Stimulated activated CD8-positive, alpha-beta memory T cell treated with anti-CD3 and anti-CD28 coated beads, Interleukin-4, amount 100 ng/mL, for 4 hours (primary cell): ENCODE measurements around the gene PNMA1.

Experiments
- DNase-seq, 2 donors: peaks; one replicate each; pipeline ENCODE4 v3.0.0-alpha.2; 2020; ENCODE audit warnings: low read depth in 2 of 2, low spot score in 1 of 2

Gene PNMA1

DNA sequence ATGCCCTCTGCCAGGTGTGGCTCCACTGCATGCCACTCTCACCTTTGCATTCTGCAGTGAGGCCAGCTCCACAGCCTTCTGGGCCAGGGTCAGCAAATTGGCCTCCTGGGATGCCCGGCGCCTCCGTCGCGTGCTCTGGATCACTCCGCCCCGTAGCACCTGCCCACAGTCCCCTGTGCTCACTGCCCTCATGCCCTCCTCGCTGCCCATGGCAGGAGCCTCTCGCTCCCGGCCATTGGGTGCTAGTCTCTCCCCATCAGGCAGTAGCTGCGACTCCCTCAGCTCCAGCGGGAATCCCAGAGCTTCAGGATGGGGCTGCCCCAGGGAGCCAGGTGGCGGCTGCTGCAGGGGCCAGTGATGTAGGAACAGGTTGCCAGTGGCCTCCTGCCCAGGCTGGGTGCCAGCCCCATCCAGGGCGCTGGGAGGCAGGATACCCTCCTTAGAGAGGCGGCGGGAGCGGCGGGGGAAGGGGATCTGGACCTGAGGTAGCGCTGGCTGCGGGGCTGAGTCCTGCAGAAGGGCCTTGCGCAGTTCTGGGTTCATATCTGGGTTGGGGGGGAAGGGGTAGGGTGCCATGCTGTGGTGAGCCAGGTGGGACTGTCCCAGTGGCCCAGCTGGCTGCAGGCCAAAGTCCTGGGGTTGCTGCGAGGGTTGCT, 24.5 kb upstream of the PNMA1 start:
- DNase-seq = no peak

DNA sequence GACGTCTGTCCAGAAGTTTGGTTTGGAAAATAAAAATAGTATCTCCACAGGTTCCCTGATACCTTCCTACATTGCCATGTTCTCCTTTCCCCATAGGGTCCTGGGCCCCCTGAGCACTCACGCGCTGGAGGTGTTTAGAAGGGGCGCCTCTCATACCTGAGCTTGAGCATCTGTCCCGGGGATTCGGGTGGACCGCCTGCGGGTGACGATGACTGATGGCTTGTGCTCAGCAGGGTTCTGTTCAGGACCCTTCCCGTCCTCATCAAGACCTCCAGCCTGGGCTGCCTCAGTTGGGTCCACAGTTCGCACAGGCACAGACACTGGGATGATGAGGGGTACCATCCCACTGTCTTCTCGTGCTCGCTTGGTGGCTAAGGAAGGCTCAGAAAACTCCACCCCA, 22.7 kb upstream of the PNMA1 start:
- no peak for DNase-seq

DNA sequence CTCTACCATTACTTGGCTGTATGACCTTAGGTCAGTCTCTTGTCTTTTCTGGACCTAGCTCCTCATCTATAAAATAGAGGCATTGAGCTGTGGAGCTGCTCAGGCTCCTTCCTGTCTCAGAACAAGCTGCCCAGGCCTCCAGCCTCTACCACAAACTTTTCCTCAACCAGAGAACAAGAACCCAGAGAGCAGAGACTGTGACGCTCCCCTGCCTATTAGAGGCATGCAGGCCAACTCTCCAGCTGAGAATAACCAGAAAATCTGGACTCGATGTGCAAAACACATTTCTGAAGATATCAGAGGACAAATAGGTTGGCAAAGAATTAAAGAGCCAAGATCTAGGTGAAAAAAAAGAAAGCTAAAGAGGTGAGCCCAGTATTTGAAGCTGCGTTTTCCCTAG, 17.8 kb upstream of the PNMA1 start:
- no peak for DNase-seq

DNA sequence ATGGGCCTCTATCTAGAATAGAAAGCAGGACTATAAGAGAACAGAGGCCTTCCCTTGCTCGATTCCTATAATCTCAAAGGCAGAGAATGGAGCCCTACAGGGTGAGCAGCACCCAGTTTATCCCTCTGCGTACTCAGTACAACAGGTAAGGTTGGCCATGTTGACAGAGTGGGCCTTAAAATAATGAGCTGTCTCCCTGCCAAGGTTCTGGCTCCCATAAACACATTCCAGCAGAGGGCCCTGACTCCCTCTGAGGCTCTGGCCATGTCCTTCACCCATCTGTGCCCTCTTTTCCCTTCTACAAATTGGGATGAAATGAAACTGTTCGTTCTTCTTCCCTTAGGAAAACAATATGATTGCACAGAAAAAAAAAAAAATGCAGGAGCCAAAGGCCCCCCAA, 16.9 kb upstream of the PNMA1 start:
- DNase-seq = no peak

DNA sequence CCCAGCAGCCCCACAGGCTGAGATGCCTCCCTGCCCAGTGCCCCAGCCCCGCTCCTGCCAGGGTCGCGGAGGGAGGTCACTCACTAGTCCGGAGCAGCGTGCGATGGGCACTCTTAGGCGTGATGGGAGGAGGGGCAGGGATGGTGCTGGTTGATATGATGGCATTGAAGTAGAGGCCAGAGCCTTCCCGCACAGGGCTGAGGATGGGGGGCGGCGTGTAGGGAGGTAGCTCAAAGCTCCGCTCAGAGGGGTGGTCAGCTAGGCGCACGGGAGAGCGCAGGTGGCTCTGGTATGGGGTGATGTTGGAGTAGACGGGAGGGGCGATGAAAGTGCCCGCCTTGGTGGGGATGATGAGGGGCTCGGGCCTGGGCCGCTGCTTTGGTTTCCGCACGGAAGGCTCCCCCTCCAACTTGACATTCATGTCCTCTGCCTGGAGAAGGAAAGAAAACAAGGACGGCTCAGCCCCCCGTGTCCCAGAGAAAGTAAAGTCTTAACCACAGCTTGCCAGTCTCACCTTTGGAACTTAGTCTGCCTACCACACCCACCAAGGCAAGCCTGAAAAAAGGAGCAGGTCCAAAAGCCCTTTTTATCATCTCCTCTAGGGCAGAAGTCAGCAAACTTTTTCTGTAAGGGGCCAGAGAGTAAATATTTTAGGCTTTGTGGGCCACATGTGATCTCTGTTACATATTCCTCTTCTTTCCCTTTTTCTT, 15.5 kb upstream of the PNMA1 start:
- DNase-seq = no peak

DNA sequence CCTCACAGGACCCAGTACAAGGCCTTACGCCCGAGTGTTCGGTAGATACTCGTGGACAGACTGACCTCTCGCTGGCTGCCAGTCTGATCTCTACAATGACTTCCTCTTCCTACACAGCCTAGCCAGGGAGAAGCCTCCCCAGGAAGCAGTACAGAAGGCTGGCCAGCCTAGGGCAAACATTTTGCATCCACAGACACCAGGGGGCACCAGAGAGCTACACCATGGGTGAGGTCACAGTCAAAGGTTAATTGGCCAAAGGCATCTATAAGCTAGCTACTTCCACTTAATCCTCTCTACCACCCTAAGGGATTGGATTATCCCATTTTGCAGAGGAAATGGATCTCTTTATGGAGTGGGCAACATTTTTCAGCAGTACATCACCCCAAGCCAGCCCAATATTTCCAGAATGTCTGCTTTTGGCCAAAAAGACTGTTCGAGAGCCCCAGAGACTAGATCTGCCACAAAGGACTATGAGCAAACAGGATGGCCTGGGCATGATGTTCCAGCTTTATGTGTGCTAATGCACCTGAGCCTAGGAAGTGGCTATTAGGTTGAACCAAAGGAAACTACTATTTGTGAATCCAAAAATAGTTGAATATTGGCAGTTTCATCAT, 14.6 kb upstream of the PNMA1 start:
- peak; percentile 62 to 89 for DNase-seq

DNA sequence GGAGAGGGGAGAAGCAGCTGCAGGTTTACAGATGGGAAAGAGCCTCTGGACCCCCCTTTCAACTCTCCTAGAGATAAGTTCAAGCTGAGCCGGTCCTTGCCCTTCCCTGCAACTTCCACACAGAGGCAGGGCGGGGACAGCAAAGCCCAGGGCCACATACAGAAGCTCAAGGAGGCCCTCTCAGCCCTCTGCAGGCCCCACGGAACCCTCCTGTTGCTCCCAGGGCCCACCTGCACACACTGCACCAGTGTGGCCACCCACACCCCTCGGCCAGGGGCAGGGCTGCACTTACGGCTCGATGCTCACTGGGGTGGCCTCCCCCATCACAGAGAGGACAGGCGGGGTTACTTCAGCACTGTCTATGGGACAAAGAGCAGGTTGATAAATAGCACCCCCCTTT, 13.0 kb upstream of the PNMA1 start:
- DNase-seq = no peak

DNA sequence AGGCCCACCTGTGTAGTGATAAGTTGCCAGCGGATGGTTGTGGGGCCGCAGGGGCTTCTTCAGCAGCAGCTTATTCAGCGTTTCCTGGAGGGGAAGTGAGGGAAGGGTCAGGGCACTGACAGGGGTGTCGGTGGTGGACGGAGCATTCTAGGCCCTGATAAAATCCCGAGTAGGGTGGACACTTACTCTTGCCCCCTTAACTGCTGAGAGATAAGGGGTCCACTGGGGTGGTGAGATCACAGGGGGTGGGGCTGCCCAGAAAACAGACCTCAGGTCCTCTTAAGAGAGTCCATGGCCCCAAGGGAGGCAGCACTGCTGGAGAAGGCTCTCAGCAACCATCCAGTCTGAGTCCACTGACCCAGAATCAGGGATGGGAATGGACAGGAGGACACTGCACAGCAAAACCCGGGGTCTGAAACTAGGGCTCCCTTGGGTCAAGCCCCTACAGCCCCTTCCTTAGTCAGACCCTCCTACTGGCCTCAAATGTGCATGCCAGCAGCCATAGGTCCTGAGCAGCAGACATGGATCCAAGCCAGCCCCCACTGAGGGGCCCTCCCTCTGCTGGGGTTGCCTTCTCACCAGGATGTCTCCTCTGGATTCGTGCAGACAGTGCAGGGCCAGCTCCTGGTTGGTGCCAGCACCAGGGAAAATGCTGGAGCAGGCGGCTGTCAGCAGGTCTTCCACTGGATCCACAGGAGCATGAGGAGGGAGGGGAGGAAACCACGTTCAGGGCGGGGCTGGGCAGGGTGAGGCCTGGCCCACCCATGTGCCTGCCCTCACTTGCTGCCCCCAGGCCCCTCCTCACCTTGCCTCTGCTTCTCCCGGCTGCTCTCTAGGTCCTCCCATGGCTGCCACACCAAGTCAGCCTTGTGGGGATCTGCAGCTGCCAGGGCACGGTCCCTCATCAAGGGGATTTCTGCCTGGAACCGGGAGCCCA, 12.1 kb upstream of the PNMA1 start:
- DNase-seq = no peak

DNA sequence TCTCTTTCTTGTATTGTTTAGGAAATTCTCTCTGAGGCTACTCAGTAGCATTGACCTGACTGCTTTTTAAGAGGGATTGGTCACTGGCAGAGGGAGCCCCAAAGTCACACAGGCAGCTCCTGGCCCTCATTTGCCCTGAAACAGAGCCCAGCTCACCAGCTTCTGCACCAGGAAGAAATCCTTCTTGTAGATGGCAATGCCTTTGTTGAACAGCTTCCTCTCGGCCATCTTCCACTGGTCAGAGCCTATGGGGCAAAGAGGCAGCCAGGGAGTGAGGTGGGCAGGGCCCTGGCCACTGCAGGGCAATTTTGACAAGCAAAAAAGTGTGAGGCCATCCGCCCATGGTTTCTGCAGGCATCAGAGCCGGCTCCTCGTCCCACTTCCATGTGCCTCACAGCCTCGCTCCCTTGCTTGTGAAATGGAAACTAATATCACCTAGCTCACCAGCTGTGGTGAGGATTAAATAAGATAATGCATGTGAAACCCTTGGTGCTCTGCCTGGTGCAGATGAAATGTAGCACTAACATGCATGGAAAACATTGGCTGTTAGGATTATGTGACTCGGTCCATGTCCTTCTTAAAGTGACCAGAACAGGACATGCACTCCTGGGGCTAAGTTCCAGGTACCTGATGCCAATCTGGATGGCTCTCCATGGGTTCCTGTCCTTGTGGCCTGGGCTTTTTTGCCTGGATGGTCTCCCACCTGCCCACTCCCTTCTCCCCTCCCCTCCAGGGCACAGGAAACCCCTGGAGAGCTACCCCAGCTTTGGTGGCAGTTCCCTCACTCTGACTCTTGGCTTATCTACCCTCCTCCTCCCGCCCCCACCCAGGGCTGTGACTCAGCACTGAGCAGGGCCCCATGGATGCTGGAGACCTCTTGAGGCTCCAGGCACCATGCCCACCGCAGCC, 11.2 kb upstream of the PNMA1 start:
- no peak for DNase-seq

DNA sequence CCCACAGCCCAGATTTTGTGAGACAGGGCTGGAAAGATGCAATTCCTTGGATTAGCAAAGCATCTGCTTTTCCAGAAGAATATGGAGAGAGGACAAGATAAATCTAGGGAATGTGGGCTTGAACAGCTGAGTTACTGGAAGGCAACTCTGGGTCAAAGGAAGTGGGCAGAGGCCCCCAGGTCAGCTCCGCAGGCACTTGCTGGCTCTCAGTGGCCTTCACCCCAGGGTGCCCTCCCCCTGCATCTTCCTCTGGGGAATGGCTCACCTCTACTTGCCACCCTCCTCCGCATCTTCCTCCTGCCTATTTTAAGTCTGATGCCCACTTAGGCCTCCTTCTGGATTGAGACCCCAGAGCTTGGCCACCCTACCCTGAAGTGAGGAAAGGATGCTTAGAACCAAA, 10.5 kb upstream of the PNMA1 start:
- no peak for DNase-seq

DNA sequence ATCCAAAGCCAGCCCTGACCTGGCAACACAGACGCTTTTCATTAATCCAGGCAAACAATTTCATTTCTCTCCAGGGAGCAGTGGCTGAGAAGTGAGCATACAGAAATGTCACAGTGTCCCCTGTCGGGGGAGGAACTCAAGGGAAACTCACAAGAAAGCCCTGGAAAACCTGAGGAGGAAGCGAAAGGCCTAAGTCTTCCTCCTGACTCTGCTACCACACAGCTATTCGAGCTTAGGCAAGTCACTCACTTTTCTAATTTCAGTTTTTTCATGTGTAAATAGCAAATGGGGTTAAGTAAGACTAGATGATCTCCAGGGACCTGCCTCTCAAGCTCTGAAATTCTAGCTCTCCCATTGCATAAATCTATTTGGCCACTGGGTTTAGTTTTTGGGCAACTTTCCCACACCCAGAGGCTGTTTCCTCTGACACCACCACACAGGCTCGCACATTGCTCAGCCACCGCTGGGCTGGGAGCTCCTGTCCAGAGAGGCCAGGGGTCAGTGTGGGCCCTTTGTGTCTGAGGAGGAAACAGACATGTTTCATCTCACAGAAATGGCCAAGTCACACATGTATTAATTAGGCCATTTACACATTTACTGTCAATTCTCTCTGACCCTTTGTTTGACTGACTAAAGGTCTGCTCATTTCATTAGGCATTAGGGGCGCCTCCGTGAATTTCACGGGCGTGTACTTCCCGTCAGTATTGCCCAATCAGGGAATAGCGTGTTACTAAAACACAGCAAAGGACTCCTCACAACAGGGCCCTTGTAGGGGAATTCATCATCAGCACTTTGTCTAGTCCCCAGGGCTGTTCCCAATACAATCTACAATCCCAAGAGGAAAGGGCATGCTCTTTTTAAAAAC, 9.8 kb upstream of the PNMA1 start:
- DNase-seq = no peak

DNA sequence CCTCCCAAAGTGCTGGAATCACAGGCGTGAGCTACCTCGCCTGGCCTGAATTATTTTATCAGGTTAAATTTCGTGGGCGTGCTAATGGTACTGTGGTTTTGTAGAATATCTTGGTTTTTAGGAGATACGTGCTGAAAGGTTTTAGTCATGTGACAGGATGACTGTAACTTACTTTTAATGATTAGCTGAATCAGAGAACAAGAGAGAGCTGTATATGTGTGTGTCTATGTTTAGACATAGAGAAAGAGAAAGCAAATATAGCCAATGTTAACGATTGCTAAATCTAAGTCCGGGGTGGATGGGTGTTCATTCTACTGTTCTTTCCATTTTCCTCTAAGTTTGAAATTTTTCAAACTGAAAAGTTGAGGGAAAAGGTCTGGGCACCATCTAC, 9.2 kb upstream of the PNMA1 start:
- no peak for DNase-seq

DNA sequence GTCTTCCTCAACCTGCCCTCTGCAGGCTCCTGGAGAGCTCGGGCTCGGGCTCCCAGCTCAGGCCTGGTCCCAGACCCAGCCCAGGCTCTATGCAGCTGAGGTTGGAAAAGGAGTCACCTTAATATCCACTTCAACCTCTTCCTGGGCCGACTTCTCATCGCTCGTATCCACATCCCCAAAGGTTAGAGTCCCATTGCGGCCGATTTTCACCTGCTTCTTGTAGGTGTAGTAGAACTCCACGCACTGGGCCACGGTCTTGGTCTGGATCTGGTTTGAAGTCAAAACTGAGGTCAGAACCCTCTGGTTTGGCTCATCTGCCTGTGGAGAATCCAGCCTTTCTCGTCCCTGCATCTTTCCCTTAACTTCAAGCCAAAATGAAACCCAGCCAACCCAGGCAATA, 8.4 kb upstream of the PNMA1 start:
- no peak for DNase-seq

DNA sequence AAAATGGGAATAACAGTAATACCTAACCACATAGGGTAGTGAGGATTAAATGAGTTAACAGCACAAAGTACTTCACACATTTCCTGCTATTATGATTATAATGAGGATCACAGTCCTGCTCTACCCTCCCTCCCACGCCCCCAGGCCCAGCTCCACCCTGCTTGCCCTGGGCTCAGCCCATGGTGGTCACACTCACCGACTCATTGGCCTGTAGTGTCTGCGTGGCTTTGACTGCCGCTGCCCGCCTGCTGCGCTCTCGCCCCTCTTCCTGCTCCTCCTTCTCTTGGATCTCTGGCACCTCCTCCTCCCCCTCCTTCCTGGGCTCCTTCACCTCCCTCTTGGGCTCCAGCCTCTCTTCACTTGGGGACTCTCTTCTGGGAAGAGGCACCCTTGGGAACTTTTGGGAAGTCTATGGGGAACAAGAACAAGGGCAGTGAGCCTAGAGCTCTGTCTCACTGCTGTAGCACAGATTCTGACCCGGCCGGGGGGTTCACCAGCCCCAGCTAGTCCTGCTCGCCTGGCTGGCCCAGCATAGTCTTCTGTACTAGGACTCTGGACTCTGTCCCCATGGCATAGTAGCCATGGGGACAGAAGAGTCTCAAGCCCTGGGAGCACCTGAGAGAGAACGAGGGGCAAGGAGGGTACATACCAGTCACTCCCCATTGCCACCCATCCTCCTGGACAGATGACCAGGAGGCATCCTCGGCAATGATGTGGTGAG, 7.1 kb upstream of the PNMA1 start:
- no peak for DNase-seq

DNA sequence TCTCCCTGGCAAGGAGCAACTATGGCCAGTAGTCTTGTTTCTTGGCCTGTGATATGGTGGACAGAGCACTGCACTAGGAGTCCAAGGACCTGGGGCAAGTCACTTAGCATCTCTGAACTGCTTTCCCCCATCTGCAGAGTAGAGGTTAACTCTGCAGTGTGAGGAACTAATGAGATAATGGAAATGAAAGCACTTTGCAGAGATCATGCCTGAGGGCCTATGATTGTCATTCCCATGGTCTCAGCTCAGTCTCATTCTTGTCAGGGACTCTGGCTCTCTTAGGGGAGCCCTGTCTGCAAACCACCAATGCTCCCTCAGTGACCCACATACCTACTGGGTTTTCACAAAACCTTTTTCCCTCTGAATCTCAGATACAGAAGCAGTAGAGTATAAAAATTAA, 6.5 kb upstream of the PNMA1 start:
- no peak for DNase-seq

DNA sequence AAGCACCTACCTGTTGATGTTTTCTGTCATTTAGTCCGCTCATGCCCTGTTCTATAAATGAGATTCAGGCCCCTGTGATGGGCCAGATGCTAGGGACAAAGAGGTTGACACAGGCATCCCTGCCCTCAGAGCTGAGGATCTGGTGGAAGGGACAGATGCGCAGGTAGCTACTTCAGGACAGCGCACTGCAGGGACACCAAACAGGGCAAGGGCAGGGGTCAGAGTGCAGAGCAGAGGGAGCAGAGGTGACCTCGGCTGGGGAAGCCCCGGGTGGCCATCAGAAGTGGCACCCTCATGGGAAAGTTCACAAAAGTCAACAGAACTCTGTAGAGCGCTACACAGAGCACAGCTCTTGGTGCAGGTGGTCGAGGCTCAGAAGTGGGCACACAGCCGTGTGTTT, 5.6 kb upstream of the PNMA1 start:
- DNase-seq = no peak

DNA sequence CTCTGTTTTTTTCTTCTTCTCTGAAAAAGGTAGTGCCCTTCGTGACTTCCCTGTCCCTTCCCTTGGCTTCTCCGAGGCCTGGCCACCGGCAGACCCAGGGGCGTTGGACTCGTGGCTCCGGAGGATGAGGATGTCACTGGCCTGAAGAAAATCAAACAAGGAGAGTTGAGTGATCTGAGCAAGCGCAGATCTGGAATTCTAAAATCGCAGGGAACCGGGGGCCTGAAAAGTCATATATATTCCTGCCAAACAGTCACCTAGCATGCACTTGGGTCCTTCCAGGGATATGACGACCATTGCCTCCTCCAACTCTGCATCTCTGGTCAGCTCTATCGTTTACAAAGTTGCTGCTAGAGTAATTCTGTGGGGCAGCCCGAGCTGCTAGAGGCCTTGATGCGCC, 5.2 kb upstream of the PNMA1 start:
- DNase-seq = no peak

DNA sequence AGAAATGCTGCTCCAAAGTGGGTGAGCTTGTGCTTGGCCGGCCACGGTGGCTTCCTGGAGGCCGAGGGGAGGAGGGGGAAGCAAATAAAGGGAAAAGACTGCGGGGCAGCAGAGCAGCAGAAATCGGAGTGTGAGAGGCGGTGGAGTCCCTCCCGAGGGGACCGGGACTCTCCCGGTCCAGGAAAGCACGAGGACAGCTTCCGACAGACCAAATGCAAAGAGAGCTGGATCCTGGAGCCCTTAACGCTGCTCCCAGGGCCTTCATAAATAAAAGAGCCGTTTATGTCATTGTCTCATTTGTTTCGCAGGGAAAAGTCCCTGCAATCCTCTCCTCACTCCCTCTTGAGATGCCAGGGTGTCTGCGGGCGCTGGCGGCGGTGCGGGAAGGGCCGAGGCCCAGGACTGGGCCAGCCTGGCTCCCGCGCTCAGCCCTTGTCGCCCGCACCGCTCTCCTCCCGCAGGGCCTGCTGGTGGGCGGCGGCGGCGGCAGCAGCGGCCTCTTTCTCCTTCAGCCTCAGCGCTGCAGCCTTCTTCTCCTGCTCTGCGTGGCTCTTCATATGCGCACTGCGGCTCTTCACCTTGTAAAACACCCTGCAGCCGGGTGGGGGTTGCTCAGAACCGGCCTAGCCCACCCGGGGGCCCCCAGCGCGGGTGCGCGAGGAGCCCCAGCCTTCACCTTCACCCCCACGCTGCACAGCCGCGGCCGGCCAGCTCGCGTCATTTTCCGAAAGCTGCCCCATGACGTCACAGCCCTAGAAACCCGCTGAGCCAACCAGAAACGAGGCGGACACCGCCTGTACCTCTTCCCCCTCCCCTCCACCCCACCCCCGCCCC, 4.5 kb upstream of the PNMA1 start:
- DNase-seq = no peak
